HUES64 (cell line): ENCODE results near the gene MORC4.

Experiments
- H3K27ac ChIP-seq: 2 replicates; pipeline ENCODE4 v1.7.0; 2013; ENCODE audit warnings: low read depth, low read length, inconsistent platforms
- H3K27me3 ChIP-seq: 2 replicates; pipeline ENCODE4 v1.6.1; 2013; ENCODE audit warnings: mild to moderate bottlenecking, low read length; ENCODE audit not compliant: insufficient read depth
- H3K36me3 ChIP-seq: 2 replicates; pipeline ENCODE4 v1.6.1; 2013; ENCODE audit warnings: mild to moderate bottlenecking, low read length; ENCODE audit not compliant: insufficient read depth
- H3K4me1 ChIP-seq: 2 replicates; pipeline ENCODE4 v1.6.1; 2013; ENCODE audit warnings: mild to moderate bottlenecking, low read length, moderate library complexity; ENCODE audit not compliant: insufficient read depth
- H3K4me3 ChIP-seq: 2 replicates; pipeline ENCODE4 v1.5.1; 2013; ENCODE audit warnings: mild to moderate bottlenecking, low read length, moderate library complexity
- H3K9ac ChIP-seq: 2 replicates; pipeline ENCODE4 v1.6.1; 2013; ENCODE audit warnings: mild to moderate bottlenecking, low read depth, low read length
- H3K9me3 ChIP-seq: 2 replicates; pipeline ENCODE4 v1.6.1; 2013; ENCODE audit warnings: low read depth, low read length; ENCODE audit not compliant: insufficient read depth
- WGBS: fragments of 150-250, 120-280 bp; methylation state at CpG from one replicate; pipeline ENCODE4 v1.1.7; 2013; ENCODE audit warnings: missing lambda C conversion rate; 5-methylcytosine and 5-hydroxymethylcytosine counted together

Gene MORC4

DNA sequence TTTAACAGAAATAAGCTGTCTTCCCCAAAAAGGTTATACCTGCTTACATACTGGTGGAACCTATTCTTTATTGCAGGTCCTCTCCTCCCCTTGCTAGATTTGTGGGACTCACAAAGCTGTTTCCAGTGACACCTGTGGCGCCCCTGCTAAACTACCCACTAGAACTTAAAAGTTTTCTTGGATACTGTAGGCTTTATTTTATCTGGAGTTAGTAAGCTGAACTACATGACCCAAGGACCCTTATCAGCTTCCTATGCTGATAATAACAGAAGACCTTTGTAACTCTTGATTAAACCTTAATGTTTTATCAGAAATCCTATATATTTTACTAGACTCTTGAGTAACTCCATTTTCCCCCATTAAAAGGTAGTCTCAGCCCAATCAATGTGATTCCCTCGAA is 47.5 kb downstream of the MORC4 start:
- 88% methylated on average over 1 of the region's 2 CpGs for WGBS
- Histone ChIP-seq H3K27me3 (no peaks in the 10 kb centered on the region), H3K4me3 (no peak overlapping the region), H3K36me3 (no peaks in the 10 kb centered on the region; the same call in 1 of the 2 replicates), H3K9ac (no peak overlapping the region), H3K9me3 (no peaks in the 10 kb centered on the region), H3K4me1 (no peaks in the 10 kb centered on the region), H3K27ac (no peak overlapping the region)

DNA sequence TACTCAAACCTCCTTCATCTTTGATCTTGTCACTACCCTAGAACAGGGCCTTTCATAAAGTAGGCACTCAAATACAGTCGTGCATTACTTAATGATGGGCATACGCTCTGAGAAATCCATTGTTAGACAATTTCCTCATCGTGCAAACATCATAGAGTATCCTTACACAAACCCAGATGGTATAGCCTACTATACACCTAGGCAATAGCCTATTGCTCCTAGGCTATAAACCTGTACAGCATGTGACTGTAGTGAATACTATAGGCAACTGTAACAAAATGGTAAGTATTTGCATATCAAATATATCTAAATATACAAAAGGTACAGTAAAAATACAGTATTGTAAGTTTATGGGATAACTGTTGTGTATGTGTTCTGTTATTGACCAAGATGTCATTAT is 47.9 kb downstream of the MORC4 start:
- no peak overlapping the region for H3K9ac ChIP-seq
- no peaks in the 10 kb centered on the region for H3K9me3 ChIP-seq
- H3K4me3 ChIP-seq: no peak overlapping the region
- WGBS: 99% methylated on average over 3 of the region's 3 CpGs
- no peaks in the 10 kb centered on the region for H3K4me1 ChIP-seq
- no peak overlapping the region for H3K27ac ChIP-seq
- no peaks in the 10 kb centered on the region; the same call in 1 of the 2 replicates for H3K36me3 ChIP-seq
- H3K27me3 ChIP-seq: no peaks in the 10 kb centered on the region

DNA sequence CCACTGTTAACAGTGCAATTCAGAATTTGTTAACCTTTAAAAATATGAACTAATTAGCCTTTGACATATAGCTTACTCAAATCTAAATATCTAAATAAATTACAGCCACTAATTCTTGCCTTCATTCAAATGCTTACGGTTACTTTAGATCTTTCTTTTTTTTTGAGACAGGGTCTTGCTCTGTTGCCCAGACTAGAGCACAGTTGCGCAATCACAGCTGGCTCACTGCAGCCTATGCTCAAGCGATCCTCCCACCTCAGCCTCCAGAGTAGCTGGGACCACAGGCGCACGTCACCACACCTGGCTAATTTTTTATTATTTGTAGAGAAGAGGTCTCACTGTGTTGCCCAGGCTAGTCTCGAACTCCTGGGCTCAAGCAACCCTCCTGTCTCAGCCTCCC is 48.8 kb downstream of the MORC4 start:
- 91% methylated on average over 4 of the region's 6 CpGs for WGBS
- H3K9me3 ChIP-seq: no peaks in the 10 kb centered on the region
- H3K9ac ChIP-seq: no peak overlapping the region
- no peaks in the 10 kb centered on the region for H3K27me3 ChIP-seq
- no peaks in the 10 kb centered on the region for H3K4me1 ChIP-seq
- H3K36me3 ChIP-seq: no peaks in the 10 kb centered on the region; the same call in 1 of the 2 replicates
- no peak overlapping the region for H3K4me3 ChIP-seq
- H3K27ac ChIP-seq: no peak overlapping the region

DNA sequence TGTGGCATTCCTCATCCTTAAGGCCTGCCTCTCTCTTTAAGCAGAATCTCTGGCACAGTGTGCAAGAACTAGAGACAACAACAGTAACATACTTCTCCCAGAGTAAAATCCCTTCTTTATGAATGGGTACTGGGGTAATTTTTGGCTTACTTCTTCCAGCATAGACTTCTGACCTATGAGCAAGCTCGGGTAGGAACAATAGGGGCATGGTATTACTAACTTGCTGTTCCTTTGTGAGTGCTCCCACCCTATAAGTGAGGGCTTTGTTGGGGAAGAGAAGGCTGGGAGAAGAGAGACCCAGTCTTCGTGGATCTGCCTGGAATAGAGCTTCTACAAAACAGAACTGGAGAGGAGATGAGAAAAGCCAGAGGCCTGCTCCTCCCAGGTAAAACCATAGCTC is 49.6 kb downstream of the MORC4 start:
- Histone ChIP-seq H3K4me1 (no peaks in the 10 kb centered on the region), H3K9ac (no peak overlapping the region), H3K27ac (no peak overlapping the region), H3K36me3 (no peaks in the 10 kb centered on the region; the same call in 1 of the 2 replicates), H3K27me3 (no peaks in the 10 kb centered on the region), H3K4me3 (no peak overlapping the region), H3K9me3 (no peaks in the 10 kb centered on the region)
- 88% methylated on average over 1 of the region's 2 CpGs for WGBS

DNA sequence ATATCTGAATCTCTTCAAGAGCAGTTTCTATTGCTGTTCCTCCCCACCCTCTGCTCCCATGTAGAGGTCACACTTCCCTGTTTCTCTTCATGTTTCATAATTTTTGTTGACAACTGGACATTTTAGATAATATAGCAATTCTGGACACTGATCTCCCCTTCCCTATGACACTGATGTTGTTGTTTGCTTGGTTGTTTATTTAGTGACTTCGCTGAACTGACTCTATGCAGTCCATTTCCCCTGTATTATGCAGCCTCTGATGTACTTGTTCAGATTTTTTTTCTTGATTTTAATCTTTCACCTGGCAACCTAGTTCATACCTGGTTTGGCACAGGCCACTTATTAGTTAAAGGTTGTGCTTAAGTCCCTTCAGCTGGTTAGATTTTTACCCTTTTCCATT is 50.6 kb downstream of the MORC4 start:
- no CpG with 5 or more reads among the region's 1 CpG for WGBS
- no peak overlapping the region for H3K4me3 ChIP-seq
- no peak overlapping the region for H3K27ac ChIP-seq
- no peaks in the 10 kb centered on the region for H3K27me3 ChIP-seq
- no peak overlapping the region for H3K9ac ChIP-seq
- H3K9me3 ChIP-seq: no peaks in the 10 kb centered on the region
- no peaks in the 10 kb centered on the region; the same call in 1 of the 2 replicates for H3K36me3 ChIP-seq
- no peaks in the 10 kb centered on the region for H3K4me1 ChIP-seq

DNA sequence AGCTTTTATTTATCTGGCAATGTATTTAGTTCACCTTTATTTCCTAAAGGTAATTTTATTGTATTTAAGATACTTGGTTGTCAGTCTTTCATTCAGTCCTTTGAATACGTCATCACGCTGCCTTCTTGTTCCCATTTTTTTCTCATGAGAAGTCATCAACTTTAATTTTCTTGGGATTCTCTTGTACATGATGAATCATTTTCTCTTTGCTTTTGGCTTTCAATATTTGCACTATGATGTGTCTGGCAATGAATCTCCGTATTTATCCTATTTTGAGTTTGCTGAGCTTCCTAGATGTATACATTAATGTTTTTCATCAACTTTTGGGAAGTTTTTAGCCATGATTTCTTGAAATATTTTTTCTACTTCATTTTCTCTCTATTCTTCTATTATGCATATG is 51.4 kb downstream of the MORC4 start:
- H3K27me3 ChIP-seq: no peaks in the 10 kb centered on the region
- no peak overlapping the region for H3K9ac ChIP-seq
- H3K27ac ChIP-seq: no peak overlapping the region
- WGBS: 100% methylated on average over 1 of the region's 3 CpGs
- no peaks in the 10 kb centered on the region for H3K36me3 ChIP-seq
- no peak overlapping the region for H3K4me3 ChIP-seq
- no peaks in the 10 kb centered on the region for H3K9me3 ChIP-seq
- H3K4me1 ChIP-seq: no peaks in the 10 kb centered on the region

DNA sequence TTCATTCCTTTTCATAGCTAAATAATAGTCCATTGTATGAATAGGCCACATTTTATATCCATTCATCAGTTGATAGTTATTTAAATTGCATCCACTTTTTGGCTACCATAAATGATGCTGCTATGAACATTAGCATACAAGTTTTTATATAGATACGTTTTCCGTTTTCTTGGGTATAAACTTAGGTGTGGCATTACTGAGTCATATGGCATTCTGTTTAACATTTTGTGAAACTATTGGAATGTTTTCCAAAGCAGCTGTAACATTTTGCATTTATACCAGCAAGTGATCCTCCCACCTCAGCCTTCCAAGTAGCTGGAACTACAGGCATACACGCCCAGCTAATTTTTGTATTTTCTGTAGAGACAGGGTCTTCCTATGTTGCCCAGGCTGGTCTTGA is 53.5 kb downstream of the MORC4 start:
- Histone ChIP-seq H3K9me3 (no peaks in the 10 kb centered on the region), H3K9ac (no peak overlapping the region), H3K36me3 (no peaks in the 10 kb centered on the region), H3K27me3 (no peaks in the 10 kb centered on the region), H3K27ac (no peak overlapping the region), H3K4me1 (no peaks in the 10 kb centered on the region), H3K4me3 (no peak overlapping the region)
- WGBS: 96% methylated on average over 3 of the region's 3 CpGs

DNA sequence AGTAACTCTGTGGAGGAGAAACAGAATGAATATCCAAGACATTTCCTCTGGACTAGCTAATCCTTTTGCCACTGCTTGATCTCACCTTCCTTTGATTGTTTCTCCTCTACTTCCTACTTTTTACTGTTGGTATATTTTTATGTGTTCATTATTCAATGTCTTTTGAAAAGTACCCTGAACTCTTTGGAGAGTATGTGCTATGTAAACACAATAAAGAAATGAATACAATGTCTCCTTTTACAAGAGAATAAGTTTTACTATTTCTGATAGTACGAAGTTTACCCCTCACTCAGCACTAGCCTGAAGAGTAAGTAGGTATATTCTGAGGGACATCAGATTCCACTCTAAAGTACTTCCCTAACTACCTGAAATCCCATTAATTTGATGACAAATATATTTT is 59.9 kb downstream of the MORC4 start:
- H3K4me3 ChIP-seq: no peak overlapping the region
- no peak overlapping the region for H3K9ac ChIP-seq
- H3K4me1 ChIP-seq: no peaks in the 10 kb centered on the region
- no peaks in the 10 kb centered on the region for H3K36me3 ChIP-seq
- no peaks in the 10 kb centered on the region for H3K27me3 ChIP-seq
- H3K27ac ChIP-seq: no peak overlapping the region
- no peaks in the 10 kb centered on the region for H3K9me3 ChIP-seq
- no CpG with 5 or more reads among the region's 1 CpG for WGBS

DNA sequence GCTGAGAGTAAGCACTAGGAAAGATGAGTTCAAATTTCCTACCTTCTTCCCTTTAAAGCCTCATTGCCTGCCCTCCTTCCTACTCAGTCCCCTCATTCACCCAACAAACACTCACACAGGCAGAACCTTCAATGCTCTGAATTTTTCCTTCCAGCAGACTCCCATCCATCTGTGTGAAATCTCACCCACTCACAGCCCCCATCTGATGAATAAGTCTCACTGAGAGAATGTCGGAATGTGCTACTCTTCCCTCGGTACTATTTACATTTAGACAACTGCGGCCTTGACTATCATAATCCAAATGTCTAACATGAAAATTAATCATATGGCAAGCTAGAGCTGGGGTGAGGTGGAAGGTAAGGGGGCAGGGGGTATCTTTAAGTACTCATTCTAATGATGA is 60.4 kb downstream of the MORC4 start:
- H3K27me3 ChIP-seq: no peaks in the 10 kb centered on the region
- H3K9ac ChIP-seq: no peak overlapping the region
- WGBS: 84% methylated on average over 2 of the region's 3 CpGs
- no peaks in the 10 kb centered on the region for H3K4me1 ChIP-seq
- no peaks in the 10 kb centered on the region for H3K36me3 ChIP-seq
- no peak overlapping the region for H3K27ac ChIP-seq
- no peaks in the 10 kb centered on the region for H3K9me3 ChIP-seq
- no peak overlapping the region for H3K4me3 ChIP-seq

DNA sequence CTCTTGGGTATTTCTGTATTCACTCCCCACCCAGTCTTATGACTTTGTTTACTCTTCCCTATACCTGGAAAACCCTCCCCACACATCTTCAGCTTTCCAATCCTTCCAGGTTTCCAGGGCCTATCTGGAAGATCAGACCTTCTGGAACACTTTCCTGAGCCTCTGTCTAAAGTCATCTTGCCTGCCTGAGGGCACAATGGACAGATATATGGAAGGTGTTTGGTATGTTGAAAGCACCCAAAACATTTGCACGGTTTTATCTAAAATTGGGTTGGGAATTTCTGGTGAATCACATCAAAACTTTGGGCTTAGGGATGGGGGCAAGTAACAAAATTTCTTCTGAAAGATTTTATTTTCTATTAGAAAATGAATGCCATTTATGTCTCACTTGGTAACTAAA is 63.8 kb downstream of the MORC4 start:
- Histone ChIP-seq H3K36me3 (no peaks in the 10 kb centered on the region), H3K9ac (no peak overlapping the region), H3K4me3 (no peak overlapping the region), H3K9me3 (no peaks in the 10 kb centered on the region), H3K27ac (no peak overlapping the region), H3K4me1 (no peaks in the 10 kb centered on the region), H3K27me3 (no peaks in the 10 kb centered on the region)
- 88% methylated on average over 1 of the region's 1 CpG for WGBS

DNA sequence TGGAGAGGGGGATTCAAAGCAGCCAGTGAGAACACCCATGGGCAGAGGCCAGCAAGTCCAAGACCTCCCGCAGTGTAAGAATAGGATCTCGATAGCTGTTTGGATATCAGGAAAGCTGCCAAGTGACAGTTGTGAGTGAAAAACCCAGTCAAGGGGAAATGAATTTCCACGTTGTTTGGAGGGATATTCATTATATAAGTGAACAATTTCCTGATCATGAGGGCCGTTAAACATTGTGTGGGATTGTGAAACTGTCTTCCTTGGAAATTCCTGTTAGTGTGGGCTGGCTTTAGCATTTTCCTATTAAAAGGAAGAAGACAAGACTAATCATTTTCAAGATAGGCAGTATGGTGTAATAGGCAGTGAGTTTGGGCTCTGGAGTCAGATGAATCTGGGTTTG is 64.8 kb downstream of the MORC4 start:
- Histone ChIP-seq H3K27ac (no peak overlapping the region), H3K9ac (no peak overlapping the region), H3K4me3 (no peak overlapping the region), H3K36me3 (no peaks in the 10 kb centered on the region), H3K27me3 (no peaks in the 10 kb centered on the region), H3K4me1 (no peaks in the 10 kb centered on the region), H3K9me3 (no peaks in the 10 kb centered on the region)
- 90% methylated on average over 4 of the region's 4 CpGs for WGBS

DNA sequence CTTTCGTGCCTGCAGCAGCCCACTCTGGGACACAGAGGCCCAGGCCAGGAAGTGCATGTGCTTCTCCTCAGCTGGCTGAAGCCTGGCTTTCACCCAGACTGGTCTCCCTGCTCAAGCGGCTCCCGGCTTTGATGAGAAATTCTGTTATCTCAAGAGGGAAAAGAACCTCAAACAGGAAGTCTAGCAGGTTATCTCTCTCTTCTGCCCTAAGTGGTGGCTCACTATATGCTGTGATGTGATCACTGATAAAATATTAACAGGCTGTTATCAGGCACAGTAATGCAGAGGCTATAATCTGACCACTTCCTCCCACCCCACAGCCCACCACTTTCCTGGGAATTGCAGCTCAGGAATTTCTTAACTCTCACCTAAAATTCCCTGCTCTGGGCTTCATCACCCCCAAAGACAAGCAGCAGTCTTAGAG is 66.5 kb downstream of the MORC4 start:
- Histone ChIP-seq H3K27me3 (no peaks in the 10 kb centered on the region), H3K4me3 (no peak overlapping the region), H3K27ac (no peak overlapping the region), H3K9me3 (no peaks in the 10 kb centered on the region), H3K36me3 (no peaks in the 10 kb centered on the region), H3K4me1 (no peaks in the 10 kb centered on the region), H3K9ac (no peak overlapping the region)
- WGBS: 83% methylated on average over 3 of the region's 3 CpGs
